ENCODE results near the gene DYNC1LI2.
"Not testable (repeated sequence)": the region's sequence is repeated elsewhere in the genome, so short reads cannot be mapped to it uniquely, and the experiment has no call there.

Gene DYNC1LI2

GRCh38 chr16:66695935-66696668 lies 55.3 kb downstream of the DYNC1LI2 start:
- no peak for DNase-seq

- DNase-seq: no peak
These were observed 55.9 kb downstream of the DYNC1LI2 start for GRCh38 chr16:66695471-66695934.

- no peak for DNase-seq
These were observed 58.3 kb downstream of the DYNC1LI2 start for GRCh38 chr16:66693149-66693548.

DNA sequence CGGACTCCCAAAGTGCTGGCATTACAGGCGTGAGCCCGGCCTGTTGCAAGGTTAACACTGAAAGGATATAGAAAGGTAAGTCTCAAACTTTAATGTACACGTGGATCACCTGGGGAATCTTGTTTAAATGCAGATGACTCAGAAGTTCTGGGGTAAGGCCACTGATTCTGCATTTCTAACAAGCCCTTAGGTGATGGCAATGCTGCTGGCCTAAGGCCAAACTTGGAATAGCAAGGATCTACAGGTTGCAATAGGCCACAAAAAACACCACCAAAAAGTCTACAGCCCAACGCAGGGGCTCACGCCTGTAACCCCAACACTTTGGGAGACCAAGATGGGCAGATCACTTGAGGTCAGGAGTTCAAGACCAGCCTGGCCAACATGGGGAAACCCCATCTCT lies 59.1 kb downstream of the DYNC1LI2 start:
- no peak for DNase-seq

- DNase-seq: no peak
These were observed 60.2 kb downstream of the DYNC1LI2 start for GRCh38 chr16:66691234-66691633.

DNA sequence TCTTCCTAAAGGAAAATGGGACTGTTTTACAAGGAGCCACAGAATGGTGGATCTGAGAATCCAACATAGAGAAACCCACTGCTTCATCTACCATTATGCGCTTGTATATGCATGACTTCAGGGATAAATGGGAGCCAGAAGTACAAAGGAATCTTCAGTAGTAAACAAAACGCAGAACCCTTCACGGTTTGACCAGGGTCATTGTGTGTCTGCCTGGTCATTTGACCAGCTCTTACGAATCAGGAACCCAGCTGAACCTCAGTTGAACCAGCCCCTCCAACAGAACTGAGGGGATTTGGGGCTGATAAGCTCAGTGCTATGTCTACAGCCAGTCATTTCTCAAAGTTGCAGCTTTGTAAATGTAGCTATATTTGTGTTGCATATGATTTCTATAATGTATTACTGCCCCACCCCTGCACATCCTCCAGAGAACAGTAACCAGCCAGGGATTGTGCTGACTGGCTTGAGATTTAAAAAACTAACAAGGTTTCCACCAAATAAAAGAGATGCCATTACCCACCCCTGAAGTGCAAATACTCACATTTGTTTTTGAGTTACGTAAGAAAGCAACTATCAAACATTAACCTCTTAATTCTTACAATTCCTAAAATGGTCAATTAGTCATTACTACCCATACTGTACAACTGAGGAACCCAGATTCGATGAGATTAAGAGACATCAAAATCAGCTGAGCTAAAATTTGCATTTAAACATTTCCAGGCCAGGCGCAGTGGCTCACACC lies 61.1 kb downstream of the DYNC1LI2 start:
- no peak for DNase-seq

GRCh38 chr16:66689282-66689681 lies 62.1 kb downstream of the DYNC1LI2 start:
- no peak for DNase-seq

DNA sequence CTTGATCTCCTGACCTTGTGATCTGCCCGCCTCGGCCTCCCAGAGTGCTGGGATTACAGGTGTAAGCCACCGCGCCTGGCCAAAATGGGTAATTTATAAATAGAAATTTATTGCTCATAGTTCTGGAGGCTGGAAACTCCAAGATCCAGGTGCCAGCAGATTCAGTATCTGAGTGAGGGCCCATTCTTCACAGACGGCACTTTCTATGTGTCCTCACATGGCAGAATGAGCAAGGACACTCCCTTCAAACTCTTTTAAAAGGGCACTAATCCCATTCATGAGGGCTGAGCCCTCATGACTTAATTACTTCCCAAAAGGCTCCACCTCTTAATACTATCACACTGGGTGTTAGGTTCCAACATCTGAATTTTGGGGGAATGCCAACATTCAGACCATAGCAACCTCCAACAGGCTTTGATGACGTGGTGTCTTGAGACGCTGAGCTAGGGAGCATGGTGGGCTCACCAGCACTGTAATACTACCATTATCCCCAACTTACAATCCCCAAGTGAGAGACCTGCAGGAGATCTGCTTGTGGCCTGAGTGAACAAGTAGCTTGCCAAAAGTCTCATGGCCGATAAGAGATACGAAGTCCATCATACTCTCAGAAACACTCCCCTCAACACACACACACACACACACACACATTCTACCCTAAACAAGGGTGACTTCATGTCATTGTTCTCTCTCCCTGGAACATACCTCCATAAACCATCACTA lies 63.3 kb downstream of the DYNC1LI2 start:
- DNase-seq: no peak

DNA sequence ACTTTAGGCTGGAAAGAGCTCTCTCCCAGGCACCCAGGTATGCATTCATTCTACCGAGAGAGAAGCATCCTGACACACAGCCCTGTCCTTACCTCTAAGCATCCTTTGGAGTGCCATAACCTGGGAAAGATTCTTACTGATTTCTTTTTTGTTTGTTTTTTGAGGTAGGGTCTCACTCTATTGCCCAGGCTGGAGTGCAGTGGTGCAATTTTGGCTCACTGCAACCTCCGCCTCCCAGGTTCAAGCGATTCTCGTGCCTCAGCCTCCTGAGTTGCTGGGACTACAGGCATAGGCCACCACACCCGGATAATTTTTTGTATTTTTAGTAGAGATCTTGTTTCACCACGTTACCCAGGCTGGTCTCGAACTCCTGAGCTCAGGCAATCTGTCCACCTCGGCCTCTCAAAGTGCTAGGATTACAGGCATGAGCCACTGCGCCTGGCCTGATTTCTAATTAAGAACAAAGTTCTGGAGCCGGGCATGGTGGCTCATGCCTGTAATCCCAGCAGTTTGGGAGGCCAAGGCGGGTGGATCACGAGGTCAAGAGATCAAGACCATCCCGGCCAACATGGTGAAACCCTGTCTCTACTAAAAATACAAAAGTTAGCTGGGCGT lies 65.8 kb downstream of the DYNC1LI2 start:
- DNase-seq: not testable (repeated sequence)

- DNase-seq: no peak
These were observed 69.1 kb downstream of the DYNC1LI2 start for GRCh38 chr16:66682271-66682670.

DNA sequence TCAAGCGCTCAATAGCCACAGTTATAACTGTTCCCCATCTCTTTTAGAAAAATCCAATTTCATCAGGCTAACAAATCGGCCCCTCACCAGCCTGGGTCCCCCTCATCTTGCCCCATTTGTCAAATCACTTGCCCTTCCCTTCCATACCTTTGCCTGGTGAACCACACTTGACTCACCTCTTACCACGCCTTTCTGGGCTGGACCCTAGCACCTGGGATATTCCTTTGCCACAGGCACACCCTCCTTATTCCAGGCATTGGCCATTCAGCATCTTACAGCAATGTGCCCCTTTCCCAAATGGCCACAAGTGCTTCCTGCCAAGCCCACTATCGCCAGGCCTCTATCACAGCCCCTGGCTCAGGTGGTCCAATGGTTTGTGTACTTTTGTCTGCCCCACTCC lies 69.7 kb downstream of the DYNC1LI2 start:
- no peak for DNase-seq

DNA sequence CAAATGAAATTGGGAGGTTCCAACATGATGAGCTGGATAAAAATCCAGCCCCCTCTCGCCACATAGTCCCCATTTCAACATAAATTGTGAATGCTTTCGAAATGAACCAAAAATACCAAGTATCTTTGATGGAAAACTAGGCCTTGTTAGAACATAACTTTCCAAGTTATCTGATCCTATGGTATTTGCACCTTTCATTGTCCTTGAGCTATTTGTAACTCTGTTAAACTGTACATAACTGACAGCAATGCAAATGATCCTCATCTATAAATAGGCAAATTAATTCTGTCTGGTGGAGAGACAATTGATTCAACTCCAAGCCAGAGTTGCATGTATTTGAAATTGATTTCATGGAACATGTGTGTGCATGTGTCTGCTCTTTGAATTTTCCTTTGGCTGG lies 73.1 kb downstream of the DYNC1LI2 start:
- DNase-seq: no peak

GRCh38 chr16:66677836-66678235 lies 73.6 kb downstream of the DYNC1LI2 start:
- DNase-seq: no peak

DNA sequence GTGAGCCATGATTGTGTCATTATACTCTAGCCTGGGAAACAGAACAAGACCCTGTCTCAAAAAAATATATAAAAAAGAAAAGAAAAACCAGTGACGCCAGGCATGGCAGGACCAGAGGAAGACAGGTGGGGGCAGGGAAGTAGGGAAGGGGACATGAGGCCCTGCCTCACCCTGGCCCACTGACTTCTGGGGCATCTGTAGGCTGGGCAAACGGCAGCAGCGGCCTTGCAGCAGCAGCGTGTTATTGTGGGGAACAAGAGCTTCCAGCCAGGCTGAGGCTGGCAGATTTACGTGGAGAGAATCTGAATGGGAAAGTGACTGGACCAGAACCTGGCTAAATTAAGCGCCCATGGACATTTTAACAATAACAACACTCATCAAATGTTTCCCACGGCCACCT lies 74.2 kb downstream of the DYNC1LI2 start:
- no peak for DNase-seq

- DNase-seq: no peak
These were observed 74.8 kb downstream of the DYNC1LI2 start for GRCh38 chr16:66676599-66676998.

DNA sequence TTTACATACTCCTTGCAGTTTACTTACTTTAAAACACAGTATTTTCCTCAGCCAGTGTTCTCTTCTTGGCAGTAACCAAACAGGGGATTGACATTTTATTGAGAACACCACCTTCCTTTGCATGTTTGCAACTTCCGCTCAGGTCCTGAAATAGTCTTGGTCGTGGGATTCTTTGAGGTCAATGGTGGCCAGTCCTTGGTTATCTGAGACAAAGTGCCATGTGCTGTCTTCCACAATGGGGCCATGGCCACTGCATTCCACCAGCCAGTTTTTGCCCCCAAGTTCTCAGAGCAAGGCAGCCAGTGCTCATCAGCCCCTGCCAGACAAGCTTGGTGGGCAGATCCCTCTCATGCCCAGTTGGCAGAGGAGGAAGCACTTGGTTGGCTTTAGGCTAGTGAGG lies 77.7 kb downstream of the DYNC1LI2 start:
- DNase-seq: no peak

Data from NCI-H774 (cell line).